Osteoblast (primary cell): ENCODE data around the gene CREG2. TPM values are rescaled to one million over a fixed set of nuclear protein-coding genes. Genes with fewer than 3 reads are reported as not detected.

ENCODE experiments used
- DNase-seq: peaks from one replicate; pipeline ENCODE4 v3.0.0; 2011; ENCODE audit warnings: low spot score, mixed read lengths; ENCODE audit not compliant: insufficient read length; ENCODE audit errors: missing footprints
- H2AFZ ChIP-seq: 2 replicates; pipeline ENCODE4 v1.6.0; 2011; ENCODE audit warnings: mild to moderate bottlenecking, low read length
- H3K27ac ChIP-seq: 2 replicates; pipeline ENCODE4 v1.5.1; 2011; ENCODE audit warnings: mild to moderate bottlenecking, low read depth, low read length, moderate library complexity
- H3K27me3 ChIP-seq: 2 replicates; pipeline ENCODE4 v1.6.0; 2012; ENCODE audit warnings: mild to moderate bottlenecking, control low read depth, inconsistent platforms, low read length, moderate library complexity; ENCODE audit not compliant: insufficient read depth
- H3K36me3 ChIP-seq: 2 replicates; pipeline ENCODE4 v1.5.1; 2011; ENCODE audit warnings: mild to moderate bottlenecking, low read length, control low read depth, moderate library complexity; ENCODE audit not compliant: insufficient read depth
- H3K4me1 ChIP-seq: 2 replicates; pipeline ENCODE4 v1.5.1; 2011; ENCODE audit warnings: mild to moderate bottlenecking, low read length, control low read depth, moderate library complexity; ENCODE audit not compliant: insufficient read depth
- H3K4me2 ChIP-seq: 2 replicates; pipeline ENCODE4 v1.6.0; 2011; ENCODE audit warnings: mild to moderate bottlenecking, low read length; ENCODE audit not compliant: insufficient read depth
- H3K4me3 ChIP-seq: fragments of 200-600 bp; sonication (generic); 3 replicates; pipeline ENCODE4 v1.5.1; 2012; ENCODE audit warnings: mild to moderate bottlenecking, low read length, inconsistent platforms; ENCODE audit not compliant: insufficient read depth
- H3K79me2 ChIP-seq: 2 replicates; pipeline ENCODE4 v1.6.0; 2012; ENCODE audit warnings: mild to moderate bottlenecking, low read length, control low read depth, inconsistent platforms; ENCODE audit not compliant: insufficient read depth
- H3K9me3 ChIP-seq: 2 replicates; pipeline ENCODE4 v1.5.1; 2011; ENCODE audit warnings: low read depth, low read length, control low read depth
- H4K20me1 ChIP-seq: 2 replicates; pipeline ENCODE4 v1.6.0; 2012; ENCODE audit warnings: mild to moderate bottlenecking, low read length, control low read depth; ENCODE audit not compliant: insufficient read depth
- total RNA-seq: library from RNA; depleted of rRNA; stranded (reverse); fragments of >200 nt; gene quantifications from 2 replicates; pipeline ENCODE4 v1.2.3, GENCODE V29; 2012
- TF ChIP-seq, protein P1 (sequence below): IDR thresholded peaks from 2 replicates; pipeline ENCODE4 v1.5.1; 2011; ENCODE audit warnings: mild to moderate bottlenecking, low read depth, low read length, moderate library complexity; ENCODE audit errors: extremely low read depth

Gene CREG2
- total RNA-seq, 1 donor: 0.36 TPM

DNA sequence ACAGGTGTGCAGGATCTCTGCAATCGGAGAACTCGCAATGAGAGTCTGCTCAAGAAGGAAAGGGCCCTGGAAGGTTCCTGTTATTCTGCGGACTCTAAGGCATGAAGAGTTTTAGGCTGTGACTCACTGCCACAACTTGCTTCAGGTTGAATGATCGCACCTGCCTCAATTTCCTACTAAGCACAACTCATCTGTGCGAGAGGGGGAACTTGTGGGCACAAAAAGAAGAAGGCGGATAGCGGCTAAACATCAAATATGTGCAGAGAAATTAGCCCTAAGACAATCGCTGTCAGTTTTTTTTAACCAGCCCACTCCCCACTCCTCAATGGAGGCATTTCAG is 14.0 kb upstream of the CREG2 start:
- TF ChIP-seq, protein P1, sequence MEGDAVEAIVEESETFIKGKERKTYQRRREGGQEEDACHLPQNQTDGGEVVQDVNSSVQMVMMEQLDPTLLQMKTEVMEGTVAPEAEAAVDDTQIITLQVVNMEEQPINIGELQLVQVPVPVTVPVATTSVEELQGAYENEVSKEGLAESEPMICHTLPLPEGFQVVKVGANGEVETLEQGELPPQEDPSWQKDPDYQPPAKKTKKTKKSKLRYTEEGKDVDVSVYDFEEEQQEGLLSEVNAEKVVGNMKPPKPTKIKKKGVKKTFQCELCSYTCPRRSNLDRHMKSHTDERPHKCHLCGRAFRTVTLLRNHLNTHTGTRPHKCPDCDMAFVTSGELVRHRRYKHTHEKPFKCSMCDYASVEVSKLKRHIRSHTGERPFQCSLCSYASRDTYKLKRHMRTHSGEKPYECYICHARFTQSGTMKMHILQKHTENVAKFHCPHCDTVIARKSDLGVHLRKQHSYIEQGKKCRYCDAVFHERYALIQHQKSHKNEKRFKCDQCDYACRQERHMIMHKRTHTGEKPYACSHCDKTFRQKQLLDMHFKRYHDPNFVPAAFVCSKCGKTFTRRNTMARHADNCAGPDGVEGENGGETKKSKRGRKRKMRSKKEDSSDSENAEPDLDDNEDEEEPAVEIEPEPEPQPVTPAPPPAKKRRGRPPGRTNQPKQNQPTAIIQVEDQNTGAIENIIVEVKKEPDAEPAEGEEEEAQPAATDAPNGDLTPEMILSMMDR: no peak
- no peak overlapping the region for H3K27ac ChIP-seq
- H3K36me3 ChIP-seq: peaks cover 17% of the 10 kb centered on the region
- H2AFZ ChIP-seq: no peak overlapping the region
- no peak for DNase-seq
- peaks cover 8% of the 10 kb centered on the region for H3K4me1 ChIP-seq
- H3K79me2 ChIP-seq: no peaks in the 10 kb centered on the region
- no peaks in the 10 kb centered on the region for H3K27me3 ChIP-seq
- H4K20me1 ChIP-seq: no peaks in the 10 kb centered on the region
- H3K4me2 ChIP-seq: no peak overlapping the region
- H3K9me3 ChIP-seq: no peaks in the 10 kb centered on the region
- H3K4me3 ChIP-seq: no peak overlapping the region

DNA sequence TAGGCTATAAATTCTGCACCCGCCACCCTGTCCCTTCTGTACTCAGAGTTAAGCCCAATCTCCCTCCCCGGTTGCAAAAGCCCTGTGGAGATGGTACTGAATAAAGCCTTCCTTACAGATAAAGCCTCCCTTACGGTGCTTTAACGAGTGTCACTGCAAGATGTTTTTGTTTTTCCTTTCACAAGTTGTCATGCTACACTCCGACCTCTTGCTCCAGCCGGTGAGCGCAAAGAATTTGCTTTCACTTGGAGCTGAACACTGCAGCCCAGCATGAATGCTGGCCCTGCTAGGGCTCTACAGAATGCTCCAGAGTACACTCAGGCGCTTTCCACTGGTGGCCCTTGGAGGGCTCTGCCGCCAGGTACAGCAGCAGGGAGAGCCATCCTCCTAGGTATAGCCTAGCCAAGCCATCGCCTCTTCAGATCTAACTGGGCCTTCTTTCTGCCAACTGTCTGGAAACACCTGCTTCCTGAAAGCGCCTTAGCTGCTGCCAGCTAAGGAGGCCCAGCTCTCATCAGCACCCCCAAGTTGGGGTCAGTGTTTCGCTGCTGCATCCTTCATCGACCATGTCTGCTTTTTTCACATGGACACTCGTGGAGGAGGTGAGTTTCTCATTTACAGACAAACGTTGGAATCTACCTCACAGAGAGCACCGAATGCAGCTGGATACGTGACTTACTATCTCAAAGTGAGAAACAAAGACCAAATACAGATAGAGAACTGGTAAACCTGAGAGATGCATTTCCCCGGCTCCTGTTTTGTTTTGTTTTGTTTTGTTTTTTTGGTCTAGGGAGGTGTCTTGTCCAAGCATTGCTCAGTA is 13.4 kb upstream of the CREG2 start:
- Histone ChIP-seq H3K9me3 (no peaks in the 10 kb centered on the region), H3K27ac (no peak overlapping the region), H3K79me2 (no peaks in the 10 kb centered on the region), H3K4me1 (peaks cover 13% of the 10 kb centered on the region), H3K4me3 (no peak overlapping the region), H2AFZ (no peak overlapping the region), H3K27me3 (no peaks in the 10 kb centered on the region), H4K20me1 (no peaks in the 10 kb centered on the region), H3K36me3 (peaks cover 13% of the 10 kb centered on the region), H3K4me2 (no peak overlapping the region)
- DNase-seq: no peak
- TF ChIP-seq, protein P1: no peak

DNA sequence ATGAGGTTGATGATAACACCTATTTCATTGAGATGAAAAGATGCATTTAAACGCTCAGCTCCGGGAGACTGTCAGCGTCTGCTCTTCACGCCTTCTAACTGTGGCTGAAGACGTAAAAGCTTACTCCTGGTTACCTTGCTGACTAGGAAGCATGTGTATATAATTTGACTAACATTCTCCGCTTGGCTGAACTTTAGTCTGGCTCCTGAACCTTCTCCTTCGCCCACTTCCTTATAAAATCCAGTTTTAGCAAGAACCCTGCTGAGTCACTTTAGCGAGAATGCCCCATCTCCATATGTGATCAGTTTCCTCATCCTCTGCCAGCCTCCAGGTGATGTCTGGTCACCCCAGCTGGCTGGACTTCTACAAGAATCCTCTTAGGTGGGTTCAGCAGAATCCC is 12.7 kb upstream of the CREG2 start:
- peaks cover 17% of the 10 kb centered on the region for H3K4me1 ChIP-seq
- TF ChIP-seq, protein P1: no peak
- no peak overlapping the region for H3K4me2 ChIP-seq
- H3K36me3 ChIP-seq: peaks cover 10% of the 10 kb centered on the region
- no peaks in the 10 kb centered on the region for H3K27me3 ChIP-seq
- DNase-seq: no peak
- H3K79me2 ChIP-seq: no peaks in the 10 kb centered on the region
- H2AFZ ChIP-seq: no peak overlapping the region
- no peak overlapping the region for H3K4me3 ChIP-seq
- H3K27ac ChIP-seq: no peak overlapping the region
- H3K9me3 ChIP-seq: no peaks in the 10 kb centered on the region
- no peaks in the 10 kb centered on the region for H4K20me1 ChIP-seq

DNA sequence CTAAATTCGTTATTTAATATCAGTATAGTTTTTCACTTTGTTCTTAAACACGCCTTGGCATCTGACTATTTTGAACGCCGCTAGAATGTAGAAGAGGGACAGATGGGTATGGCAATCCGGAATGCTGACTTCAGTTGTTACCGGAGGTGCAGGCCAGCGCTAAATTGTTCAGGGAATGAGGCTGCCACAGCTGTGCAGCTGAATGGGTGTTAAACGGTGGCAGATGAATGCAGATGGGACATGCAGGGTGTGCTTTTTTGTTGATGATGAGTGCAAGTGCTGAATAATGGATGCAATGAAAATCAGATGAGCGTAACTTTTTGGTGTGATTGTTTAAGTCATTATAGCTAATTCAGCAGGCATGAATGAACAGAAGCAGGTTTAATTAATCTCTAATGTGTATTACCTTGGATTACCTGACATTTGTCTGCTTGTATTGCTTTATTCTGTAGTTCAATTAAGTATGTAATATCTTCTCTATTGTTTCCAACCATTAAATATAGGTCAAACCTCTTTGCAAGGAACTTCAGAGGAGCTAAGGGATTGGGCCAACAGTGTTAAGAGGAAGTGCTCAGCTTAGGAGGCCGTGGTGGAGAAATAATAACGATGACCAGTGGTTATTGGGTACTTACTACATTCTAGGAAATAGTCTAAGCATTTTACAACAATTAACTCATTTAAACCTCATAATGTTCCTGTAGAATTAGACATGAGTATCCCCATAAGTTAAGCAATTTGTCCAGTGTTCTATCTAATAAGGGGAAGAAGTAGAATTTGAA is 11.9 kb upstream of the CREG2 start:
- TF ChIP-seq, protein P1: no peak
- DNase-seq: no peak

More for the DNA sequence above, 11.9 kb upstream of the CREG2 start:
- Histone ChIP-seq H3K9me3 (no peaks in the 10 kb centered on the region), H3K27ac (no peak overlapping the region), H3K36me3 (peaks cover 5% of the 10 kb centered on the region), H3K4me3 (no peak overlapping the region), H3K27me3 (no peaks in the 10 kb centered on the region), H2AFZ (no peak overlapping the region), H3K79me2 (no peaks in the 10 kb centered on the region), H3K4me2 (no peak overlapping the region), H4K20me1 (no peaks in the 10 kb centered on the region), H3K4me1 (peaks cover 17% of the 10 kb centered on the region)
